ENCODE measurements around the gene SDC1.
"Not testable (repeated sequence)": the region's sequence is repeated elsewhere in the genome, so short reads cannot be mapped to it uniquely, and the experiment has no call there.

Gene SDC1

DNA sequence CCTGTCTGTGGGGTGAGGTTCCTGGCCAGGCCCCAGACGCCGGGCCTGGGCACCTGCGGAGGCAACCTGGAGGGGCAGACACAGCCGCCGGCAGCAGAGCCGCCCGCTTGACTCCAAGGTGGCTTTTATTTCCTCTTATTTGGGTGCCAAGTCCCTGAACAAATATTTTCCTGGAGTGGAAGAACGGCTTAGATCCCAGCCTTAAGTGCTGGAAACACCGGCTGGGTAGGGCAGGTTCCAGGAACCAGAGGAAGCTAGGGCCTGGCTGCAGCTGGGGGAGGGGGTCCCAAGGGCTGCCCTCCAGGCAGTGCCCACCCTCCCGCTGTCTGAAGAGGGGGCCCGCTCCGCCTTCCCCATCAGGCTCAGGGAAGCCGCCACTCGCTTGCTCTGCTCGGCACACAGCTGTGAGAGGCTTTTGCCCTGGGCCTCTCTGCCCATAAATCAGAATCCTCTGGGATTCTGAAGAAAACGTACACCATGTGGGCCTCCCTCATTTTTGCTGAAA is 28.2 kb downstream of the SDC1 start:
- DNase-seq = peak; percentile 57

DNA sequence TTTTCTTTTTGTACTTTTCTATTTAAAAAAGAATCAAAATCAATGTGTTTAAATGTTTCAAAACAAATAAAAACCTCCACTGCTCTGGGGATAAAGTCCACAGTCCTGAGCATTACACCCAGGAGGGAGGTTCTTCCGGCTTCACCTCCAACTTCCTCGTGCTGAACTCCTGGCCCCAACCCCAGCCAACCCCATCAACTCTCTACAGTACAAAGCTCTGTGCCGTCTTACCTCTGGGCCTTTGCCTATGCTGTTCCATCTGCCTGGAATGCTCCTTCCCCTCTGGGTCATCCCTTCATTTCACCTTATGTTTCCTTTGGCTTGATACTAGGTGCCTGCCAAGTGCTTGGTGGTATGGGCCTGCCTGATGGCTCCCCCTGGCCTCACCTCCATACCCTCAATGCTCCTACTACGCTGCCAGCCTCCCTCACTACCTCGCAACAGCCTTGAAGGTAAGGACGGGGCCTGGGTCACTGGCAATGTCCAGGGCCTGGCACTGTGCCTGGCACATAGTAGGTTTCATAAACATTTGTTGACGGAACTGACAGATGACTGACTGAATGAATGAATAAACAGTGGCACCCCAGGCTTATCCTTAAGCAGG is 28.8 kb downstream of the SDC1 start:
- DNase-seq = no peak

DNA sequence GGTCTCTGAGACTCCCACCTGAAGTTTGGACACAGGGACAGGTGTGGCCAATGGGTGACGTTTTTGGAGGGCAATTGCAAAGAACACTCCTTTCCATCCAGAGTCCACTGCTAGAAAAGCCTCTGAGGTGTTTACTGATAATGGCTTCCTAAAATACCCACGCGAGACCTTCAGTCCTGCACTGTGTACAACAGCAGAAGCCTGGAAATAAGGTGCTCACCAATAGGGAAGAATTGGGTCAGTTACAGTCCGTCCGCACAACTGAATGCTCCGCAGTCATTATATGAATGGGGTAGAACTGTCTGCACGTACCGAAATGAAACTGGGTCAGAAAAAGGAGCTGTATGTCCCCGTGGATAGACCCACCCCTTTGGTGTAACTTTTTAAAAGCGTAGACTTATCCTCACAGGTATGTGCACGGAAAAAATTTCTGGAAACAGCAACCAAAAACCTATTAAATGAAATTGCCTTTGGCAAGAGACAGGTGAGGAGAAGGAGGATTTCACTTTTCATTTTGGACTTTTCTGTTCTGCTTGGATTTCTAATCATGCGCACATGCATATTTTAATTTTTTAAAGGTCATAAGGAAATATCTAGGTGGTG is 29.4 kb downstream of the SDC1 start:
- no peak for DNase-seq

DNA sequence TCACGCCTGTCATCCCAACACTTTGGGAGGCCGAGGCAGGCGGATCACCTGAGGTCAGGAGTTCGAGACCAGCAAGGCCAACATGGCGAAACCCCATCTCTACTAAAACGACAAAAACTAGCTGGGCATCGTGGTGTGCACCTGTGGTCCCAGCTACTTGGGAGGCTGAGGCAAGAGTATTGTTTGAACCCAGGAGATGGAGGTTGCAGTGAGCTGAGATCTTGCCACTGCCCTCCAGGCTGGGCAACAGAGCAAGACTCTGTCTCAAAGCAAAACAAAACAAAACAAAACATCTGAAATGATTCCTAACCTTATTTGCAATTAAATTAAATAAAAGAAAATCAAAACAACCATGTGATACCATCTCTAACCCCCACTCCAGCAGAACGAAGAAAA is 29.9 kb downstream of the SDC1 start:
- not testable (repeated sequence) for DNase-seq

DNA sequence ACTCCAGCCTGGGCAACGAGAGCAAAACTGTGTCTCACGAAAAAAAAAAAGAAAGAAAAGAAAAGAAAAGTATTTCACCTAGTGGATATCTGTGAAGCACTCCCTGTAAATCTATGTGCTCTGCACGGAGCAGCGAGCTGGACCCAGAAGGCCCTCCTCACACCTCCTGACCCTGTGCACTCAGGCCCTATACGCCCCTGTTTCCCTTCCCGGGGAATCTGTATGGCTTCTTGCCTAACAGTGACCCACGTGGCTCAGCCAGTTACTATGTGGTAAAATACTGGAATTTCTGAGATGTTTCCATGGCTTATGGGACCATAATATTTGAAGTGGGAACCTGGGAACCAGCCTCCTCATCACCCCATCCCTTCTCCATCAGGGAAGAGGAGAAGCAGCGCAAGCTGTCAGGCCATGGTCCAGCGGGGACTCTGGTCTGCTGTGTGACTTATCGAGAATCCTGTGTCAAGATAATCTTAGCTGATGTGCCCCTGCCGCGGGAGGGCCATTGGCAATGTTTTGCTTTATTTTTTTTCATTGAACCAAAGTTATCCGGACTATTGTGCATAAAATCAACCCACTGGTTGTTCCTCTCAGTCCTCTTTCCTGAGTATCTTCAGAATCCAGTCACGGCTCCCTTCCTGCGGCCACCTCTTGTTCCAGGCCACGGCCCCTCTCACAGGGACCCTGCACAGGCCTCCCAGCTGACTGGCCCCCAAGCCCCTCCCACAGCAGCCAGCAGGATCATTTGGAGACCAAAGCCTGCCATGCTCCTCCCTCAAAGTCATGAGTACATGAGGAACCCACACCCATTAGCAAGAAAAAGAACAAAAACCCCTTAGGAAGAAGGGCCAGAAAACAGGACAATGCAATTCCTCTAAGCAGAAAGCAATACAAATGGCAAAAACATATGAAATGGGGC is 30.6 kb downstream of the SDC1 start:
- DNase-seq = no peak

DNA sequence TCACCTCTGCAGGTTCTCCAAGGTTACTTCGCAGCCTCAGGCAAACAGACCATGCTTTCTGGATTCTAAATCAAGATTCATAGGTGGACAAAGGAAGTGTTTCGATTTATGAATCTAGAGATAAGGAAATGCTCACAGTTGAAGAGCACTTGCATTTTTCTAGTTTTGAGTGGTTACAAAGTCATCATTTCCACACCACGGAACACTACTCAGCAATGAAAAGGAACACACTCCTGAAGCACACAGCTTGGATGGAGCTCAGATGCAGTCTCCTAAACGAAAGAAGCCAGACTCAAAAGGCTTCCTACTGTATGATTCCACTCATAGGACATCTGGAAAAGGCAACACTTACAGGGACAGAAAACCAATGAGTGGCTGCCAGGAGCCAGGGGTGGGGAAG is 31.7 kb downstream of the SDC1 start:
- no peak for DNase-seq

DNA sequence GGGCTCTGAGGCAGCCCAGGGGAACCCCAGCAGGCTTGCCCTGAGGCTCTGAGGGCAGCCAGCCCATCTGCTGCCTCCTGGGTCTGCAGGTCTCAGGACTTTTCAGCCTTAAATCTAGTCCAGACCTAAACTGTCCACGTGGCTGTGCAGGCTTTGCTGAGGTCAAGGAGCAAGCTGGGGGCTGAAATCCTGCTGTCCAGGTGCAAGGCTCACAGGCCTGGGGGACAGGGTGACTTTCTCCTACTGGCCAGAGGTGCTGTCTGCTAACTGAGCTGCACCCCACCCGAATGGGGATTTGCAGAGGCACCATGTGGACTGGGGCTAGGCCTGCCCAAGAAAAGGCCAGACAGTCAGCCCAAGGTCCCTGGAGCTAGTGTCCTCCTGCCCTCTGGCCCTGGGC is 32.1 kb downstream of the SDC1 start:
- no peak for DNase-seq

DNA sequence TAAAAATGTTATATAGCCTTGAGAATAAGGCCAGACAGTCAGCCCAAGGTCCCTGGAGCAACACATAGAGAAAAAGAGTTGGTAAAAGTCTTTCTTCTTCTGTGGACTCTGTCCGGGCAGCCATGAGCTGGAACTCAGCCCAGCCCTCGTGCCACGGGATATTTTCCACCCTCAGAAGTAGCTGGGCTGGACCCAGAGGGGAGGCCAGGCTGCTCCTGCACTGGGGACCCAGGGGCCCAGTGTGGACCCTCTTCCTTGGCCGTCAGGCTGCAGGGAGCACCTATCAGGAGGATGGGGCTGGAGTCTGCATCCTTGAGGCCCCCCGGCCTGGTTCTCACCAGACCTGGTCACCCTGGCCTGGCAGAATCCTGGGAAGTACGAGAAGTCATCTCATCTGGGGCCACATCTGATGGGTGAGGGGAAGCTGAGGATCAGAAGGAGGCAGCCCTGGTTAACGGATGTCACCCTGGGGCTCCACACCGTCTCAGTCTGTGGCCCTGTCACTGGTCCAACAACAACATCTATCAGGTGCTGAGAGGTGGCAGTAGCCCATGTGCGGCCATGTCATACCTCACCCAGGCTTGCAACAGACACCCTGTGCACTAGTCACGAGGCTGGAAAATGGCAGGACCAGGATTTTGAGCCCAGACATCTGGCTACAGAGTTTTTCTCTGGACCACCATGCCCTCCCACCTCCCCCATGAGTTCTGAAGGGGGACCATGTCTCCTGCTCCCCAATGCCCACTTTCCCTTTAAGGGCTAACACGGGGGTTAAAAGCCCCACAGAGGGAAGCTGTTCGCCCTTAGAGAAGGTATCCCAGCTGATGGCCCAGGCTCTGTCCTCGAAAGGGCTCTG is 33.0 kb downstream of the SDC1 start:
- no peak for DNase-seq

DNA sequence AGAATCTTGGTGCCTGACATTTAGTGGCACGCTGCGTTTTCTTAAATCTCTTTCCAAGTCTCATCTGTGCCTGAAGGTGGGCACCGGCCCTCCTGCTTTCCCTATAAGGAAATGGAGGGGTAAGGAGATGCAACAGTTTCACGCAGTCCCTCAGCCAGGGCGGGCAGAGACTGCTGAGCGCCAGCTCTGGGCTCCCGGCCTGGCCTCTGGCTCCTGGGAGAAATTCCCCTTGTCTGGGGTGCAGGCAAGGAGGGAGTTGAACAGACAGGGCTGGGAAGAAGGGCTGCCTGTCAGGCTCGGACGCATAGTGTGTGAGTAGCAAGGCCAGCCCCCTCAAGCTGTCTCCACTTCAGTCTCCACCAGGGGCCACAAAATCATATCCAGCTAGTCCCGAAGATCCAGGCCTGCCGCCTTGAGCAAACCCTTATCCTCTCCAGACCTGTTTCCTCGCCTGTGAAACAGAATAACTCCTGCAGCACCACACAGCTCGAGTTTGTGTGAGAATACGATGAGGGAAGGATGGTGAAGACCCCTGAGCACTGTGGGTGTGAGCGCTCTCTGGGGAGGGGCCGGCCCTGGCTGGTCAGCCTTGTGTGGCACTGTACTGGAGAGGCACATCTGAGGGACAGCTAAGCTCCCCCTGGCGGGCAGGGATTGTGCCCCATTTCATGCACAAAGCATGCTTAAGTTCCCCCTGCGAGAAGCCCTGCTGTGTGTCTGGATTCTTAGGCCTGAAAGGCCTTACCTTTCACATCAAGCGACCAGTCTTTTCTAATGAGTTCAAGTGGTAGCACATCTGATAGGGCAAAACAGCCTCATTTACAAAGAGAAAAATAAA is 33.8 kb downstream of the SDC1 start:
- DNase-seq = no peak

DNA sequence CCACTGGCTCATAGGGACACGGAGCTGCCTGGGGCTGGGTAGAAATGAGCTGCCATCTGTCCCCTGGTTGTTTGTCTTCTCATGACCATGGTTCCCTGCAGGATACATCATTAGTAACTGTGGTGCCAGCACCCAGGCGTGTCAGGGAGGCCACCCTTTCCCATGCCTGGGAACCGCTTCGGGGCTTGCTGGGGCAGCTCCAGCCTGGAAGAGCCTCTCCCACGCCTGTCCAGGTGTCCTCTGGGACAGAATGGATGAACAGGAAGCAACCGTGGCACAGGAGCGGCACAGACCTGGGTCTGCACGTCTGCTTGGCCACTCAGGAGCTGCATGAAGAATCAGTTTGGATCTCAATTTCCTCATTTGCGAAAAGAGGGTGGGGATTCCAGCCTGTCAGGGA is 34.8 kb downstream of the SDC1 start:
- DNase-seq = no peak

DNA sequence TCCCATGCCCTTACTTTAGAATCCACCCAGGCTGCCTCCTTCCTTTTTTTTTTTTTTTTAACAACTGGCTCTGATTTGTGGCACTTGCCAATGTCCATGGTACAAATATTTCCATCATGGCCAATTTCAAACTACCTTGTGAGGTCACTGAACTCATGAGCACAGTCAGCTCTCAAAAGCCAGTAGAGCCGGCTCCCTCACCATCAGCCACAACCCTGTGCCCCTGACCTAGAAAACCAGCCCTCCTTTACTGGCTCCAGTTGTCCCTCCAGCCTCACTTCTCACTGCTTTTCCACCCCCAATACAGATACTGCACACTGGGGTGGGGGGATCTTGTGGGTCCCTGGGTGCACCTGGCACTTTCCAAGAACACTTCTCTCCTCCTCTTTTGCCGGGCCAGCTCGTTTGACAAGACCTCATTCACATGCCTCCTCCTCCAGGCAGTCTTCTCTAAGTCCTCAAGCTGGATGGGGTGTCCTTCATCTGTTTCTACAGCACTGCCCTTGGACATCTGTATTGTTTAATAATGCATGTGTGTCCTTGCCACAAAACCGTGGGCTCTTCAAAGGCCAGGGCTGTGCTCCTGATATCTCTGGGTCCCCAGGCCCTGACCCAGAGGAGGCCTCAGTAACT is 35.5 kb downstream of the SDC1 start:
- no peak for DNase-seq

DNA sequence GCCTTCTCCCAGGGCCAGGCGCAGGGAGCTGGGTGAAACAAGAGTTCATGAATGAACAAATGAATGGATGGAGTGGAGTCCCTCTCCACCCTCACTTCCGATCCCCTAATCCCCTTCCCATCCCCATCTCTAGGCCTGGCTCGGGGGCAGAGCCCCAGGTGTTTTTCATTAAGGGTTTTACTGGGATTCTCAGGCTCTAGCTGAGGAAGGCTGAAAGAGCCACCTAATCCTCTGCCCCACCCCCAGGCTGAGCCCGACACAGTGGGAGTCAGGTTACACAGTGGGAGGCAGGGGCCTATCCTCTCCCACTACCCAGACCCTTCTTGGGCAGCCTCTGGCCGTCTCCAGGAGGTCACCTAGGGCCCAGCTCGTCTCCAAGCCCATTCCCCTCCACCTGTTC is 36.1 kb downstream of the SDC1 start:
- DNase-seq = no peak

DNA sequence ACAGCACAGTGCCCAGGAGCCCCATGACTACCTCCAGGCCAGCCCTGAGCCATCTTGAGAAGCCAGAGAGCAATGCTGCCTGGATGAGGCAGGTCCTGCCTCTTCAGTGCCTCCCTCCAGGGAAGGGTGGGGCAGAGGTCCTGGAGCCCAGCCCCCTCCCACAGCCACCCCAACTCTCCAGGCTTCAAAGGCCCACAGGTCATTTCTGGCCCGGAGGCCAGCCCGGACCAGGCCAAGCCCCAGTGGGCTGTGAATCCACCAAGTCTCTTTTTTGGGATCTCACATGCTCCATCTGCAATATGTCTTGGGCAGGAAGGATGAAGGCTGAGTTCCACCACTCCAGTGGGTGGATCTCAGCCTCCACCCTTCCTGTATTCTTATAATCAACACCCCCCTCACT is 36.7 kb downstream of the SDC1 start:
- no peak for DNase-seq

DNA sequence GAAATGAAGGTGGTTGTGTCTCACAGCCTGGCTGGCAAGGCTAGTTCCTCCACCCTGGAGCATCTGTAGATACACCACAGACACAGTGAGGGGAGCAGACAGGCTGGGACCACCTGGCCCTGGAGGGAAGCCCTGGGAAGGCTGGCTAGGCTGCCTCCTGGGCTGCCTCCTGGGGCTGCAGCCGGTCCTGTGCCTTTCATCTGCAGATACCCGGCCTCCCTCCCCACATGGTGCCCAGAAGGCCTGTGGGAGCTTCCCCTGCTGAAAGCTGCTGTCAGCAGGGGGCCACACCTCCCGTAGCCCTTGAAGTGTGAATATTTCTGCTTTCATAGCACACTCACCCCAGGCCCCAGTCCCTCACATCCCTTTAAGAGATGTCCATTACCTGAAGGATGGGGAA is 37.6 kb downstream of the SDC1 start:
- DNase-seq = no peak

DNA sequence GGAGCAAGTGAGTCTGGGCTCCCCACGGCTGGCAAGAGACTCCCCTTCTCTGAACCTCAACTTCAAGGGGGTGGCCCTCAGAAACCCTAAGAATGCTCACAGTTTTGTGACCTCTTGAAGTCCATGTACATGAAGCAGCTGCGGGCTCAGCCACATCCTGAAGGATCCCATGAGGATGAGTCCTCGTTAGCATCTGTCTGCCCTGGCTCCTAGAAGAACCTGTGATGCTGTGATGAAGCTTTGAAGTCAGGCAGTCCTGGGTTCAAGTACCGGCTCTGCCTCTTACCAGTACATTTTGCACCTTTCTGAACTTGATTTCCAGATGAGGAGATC is 38.1 kb downstream of the SDC1 start:
- no peak for DNase-seq

DNA sequence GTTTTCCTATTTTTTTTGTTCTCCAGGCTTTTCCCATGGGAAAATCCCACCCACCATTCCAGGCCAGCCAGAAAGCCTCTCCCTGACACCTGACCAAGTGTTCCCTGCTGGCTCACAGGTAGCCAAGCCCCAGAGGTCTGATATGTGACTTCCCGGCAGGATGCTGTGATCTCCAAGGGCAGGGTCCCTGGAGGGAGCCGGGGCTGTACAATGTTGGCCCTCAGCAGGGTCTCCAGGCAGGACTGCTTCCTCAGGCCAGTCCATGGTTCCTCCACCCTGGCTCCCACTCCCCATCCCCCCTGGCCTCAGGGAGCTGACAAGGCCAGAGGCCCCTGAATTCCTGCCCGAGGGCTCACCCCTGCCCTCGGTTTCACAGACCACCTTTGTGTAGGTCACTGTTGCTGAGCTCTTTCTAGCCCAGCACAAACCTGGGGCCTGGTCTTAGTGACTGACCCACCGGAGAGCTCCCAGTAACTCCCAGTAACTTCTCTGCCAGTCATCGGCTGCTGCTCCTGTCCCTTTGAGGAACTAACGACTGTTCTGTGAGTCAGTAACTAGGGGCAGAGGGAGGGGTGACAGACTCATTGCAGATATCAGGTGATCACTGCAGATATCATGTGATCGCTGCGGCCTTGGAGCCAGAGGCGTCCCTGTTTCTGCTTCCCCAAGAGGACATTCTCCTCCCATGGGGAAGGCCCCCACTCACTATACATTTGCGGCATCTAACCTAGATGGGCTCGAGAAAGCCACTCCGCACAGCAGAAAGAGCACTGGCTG is 38.7 kb downstream of the SDC1 start:
- no peak for DNase-seq

DNA sequence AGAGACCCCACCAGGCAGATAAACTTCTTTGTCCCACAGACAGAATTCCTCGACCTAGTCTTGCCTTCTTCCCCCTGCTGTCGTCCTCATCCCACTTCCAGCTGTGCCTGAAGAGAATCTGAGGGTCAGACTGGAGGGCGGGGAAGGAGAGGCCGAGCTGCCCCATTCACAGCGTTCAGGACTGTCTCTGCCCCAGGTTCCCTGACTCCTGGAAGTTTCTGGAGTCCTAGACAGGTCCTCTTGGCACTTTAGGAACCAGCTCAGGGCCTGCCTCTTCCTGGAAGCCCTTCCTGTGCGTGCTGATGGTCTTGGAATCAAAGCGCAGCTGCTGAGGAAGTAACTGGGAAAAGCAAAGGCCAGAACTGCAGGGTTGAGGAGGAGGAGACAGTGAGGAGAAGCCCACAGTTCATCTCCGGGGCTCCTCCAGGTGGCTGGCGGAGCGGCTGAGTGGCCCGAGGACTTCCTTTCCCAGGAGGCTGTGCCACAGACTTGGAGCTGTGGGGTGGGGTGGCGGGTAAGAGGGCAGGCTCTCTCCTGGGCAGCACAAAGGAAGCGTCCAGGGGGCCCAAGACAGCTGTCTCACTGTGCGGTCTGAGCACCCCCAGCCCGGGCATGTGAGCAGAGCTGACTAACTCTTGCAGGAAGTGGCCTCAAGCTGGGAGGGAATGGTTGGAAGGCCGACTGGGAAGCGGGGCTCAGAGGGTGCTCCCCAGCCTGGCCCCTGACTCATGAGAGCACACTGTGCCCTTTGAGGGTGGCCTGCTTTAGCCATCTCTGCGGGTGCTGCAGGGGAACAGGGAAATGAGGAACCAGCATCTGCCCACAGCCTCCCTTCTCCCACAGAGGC is 39.5 kb downstream of the SDC1 start:
- no peak for DNase-seq

DNA sequence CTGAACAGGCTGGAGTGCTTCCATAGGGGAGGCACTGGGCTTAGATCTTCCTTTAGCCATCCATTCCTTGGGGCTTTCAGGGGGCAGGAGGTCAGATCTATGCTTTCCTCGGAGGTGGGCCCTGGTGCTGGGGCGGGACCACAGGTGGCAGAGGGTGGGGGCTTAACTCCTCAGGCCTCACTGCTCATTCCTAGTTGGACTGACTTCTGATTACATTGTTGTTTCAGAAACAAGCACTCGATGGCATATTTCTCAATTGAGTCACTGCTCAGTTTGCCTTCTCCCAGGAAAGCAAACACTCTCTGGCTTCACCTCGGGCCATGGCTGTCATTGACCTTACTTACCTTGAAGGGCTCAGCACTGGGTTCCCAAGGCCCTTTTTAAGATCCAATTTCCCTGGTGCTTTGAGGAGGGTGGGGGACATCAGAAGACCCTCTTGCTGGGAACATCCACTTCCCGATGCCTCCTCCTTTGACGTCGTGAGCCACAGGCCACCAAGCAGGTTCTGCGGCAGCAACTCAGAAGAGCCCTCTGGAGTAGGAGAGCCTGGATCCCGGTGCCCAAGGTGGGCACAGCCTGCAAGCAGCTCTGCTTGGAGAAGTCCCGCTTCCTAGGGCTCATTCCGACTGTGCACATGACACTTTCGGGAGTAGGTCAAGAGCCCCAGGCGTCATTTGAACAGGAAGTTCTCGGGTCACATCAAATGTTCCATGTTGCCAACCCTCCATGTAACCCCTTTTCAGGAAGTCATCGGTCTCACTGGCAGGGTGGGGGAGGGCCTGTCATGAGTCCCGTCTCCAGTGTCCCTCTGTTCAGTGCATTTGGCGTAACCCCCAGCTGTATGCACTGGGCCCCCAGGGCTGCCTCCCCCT is 40.6 kb downstream of the SDC1 start:
- no peak for DNase-seq

DNA sequence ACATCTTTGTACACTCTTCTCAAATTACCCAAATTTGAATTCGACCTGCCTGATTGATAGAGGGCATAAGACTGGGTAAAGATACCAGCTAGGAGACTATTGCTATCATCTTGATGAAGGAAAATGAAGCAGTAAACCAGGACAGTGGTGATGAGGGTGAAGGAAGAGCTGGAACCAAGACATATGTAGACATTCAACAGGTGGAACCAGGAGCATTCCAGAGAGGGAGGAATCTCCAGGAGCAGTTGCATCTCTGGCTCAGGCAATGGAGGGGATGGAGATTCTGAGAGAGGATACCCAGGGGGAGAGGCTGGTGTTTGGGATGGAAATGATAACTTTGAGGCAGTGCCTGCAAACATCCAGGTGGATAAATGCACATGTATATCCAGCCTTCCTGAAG is 41.6 kb downstream of the SDC1 start:
- no peak for DNase-seq

Measured in femur (tissue), 1 donor.